Measurements from ENCODE around the gene UBE2Q2.
"Not testable (repeated sequence)": the region's sequence is repeated elsewhere in the genome, so short reads cannot be mapped to it uniquely, and the experiment has no call there.

UBE2Q2 gene

GRCh38 chr15:75867449-75867848, 24.2 kb downstream of the UBE2Q2 start:
- no peak for DNase-seq

- no peak for DNase-seq
Observed at GRCh38 chr15:75868019-75868418, 24.8 kb downstream of the UBE2Q2 start.

- no peak for DNase-seq
Observed at GRCh38 chr15:75869446-75869845, 26.2 kb downstream of the UBE2Q2 start.

DNA sequence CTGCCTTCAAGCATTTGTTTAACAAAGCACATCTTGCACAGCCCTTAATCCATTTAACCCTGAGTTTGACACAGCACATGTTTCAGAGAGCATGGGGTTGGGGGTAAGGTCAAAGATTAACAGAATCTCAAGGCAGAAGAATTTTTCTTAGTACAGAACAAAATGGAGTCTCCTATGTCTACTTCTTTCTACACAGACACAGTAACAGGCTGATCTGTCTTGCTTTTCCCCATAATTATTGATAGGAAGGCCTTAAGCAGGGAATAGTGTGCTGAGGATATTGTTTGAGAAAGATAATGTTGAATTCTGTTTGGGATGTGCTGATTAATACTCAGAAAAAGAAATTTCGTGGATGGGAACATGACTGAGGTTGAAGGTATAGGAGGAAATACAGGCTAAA, 28.3 kb downstream of the UBE2Q2 start:
- DNase-seq, result not testable (repeated sequence)

- no peak for DNase-seq
Observed at GRCh38 chr15:75872403-75872990, 29.2 kb downstream of the UBE2Q2 start.

- no peak for DNase-seq
Observed at GRCh38 chr15:75884041-75884440, 40.8 kb downstream of the UBE2Q2 start.

DNA sequence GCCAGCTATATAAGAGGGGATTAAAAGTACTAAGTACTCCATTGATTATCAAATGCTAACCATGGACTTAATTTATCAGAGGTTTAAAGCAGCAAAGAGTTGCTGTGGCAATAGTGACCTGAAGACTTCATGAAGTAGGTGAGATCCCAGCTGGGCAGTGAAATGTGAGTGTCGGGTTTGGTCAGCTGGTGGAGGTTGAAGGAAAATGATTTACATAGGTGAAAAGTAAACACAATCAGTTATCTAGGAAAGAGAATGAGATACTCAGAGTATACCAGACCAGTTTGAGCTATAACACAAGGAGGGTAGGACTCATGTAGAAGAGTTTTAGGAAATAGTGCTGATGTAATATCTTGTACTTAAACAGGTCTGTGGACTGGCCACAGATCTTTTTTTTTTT, 43.9 kb downstream of the UBE2Q2 start:
- peak; percentile 10 to 15 for DNase-seq

- no peak for DNase-seq
Observed at GRCh38 chr15:75891895-75892294, 48.6 kb downstream of the UBE2Q2 start.

DNA sequence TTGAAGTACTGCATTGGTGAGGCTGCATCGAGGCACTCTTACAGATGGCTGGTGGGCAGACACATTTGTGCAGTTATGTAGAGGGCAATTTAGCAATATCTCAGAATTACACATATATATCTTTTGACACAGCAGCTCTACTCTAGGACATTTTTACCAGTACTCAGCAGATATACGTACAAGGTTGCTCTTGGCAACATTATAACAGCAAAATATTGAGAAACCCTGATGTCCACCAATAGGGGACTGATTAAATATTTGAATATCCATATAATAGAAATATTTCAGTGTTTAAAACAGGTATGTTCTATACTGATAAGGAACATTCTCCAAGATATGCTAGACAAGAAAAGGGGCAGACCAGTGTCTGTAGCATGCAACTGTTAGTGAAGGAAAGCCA, 52.5 kb downstream of the UBE2Q2 start:
- no peak for DNase-seq

GRCh38 chr15:75900577-75900976, 57.3 kb downstream of the UBE2Q2 start:
- no peak for DNase-seq

DNA sequence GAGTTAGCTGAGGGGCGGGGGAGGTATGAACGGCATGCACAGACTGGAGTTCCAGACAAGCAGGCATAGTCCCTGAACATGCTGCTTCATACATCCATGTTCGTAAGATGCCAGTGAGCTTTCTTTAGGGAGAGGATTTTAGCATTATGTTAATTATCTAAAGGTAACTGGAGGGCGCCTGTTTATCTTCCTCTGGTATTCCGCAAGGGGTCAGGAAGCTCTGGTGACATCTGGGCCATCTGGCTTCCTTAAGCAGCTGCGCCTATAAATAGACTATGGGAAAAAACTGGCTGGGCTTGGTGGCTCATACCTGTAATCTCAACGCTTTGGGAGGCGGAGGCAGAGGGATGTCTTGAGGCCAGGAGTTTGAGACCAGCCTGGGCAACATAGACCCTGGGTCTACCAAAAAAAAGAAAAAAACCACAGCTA, 58.9 kb downstream of the UBE2Q2 start:
- DNase-seq, result peak; percentile 60 to 66

DNA sequence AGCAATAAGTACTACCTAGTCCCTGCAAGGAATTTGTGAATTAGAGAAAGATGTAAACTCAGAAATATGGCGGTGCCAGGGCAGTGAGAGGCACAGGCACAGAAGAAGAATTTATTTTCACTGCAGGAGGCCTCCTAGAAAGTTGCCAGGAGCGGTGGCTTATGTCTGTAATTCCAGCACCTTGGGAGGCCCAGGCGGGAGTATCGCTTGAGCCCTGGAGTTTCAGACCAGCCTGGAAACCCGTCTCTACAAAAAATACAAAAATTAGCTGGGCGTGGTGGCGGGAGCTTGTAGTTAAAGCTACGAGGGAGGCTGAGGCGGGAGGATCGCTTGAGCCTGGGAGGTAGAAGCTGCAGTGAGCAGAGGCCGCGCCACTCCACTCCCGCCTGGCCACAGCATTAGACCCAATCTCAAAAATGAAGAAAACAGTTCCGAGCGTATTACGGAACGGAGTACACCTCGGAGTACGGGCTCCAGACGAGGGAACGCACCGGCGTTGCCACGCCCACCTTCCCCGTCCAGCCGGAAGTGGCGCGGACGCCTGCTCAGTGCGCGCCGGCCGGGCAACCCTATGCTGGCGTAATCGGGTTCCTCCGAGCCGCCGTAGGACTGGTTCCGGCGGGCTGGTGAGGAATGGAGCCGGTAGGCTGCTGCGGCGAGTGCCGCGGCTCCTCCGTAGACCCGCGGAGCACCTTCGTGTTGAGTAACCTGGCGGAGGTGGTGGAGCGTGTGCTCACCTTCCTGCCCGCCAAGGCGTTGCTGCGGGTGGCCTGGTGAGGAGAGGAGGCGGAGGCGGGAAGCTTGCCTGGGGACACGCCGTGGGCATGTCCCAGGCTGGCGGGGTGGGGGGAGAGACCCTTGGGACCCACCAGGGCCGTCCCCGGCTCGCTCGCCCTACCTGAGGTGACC, 60.3 kb downstream of the UBE2Q2 start, which contains the start of gene FBXO22:
Gene FBXO22 (plus strand): TSS at position 548 of the 909 bp plus-strand sequence. CDS start 86 bp downstream, at position 634.
- peak; percentile 84 to 86 for DNase-seq

DNA sequence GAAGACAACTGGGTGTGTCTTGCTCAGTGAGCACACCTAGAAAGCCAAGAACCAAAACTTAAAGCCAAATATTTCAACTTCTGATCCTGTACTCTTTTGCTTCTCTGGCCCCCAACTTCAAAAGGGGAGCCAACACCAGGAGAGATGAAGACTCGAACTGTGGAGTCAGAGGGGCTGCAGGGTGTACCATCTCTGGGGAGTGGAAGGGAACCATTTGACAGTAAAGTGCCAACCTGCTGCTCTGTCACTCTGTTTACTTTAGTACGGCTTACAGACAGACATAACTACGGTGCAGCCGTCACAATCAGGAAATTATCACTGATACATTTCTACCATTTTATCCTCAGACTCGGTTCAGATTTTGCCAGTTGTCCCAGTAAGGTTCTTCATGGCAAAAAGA, 62.0 kb downstream of the UBE2Q2 start:
- DNase-seq, result no peak

DNA sequence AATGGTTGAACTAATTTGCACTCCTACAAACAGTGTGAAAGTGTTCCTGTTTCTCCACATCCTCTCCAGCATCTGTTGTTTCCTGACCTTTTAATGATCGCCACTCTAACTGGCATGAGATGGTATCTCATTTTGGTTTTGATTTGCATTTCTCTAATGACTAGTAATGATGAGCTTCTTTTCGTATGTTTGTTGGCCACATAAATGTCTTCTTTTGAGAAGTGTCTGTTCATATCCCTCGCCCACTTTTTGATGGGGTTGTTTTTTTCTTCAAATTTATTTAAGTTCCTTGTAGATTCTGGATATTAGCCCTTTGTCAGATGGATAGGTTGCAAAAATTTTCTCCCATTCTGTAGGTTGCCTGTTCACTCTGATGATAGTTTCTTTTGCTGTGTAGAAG, 67.1 kb downstream of the UBE2Q2 start:
- DNase-seq, result not testable (repeated sequence)

- DNase-seq, result no peak
Observed at GRCh38 chr15:75916978-75917377, 73.7 kb downstream of the UBE2Q2 start.

DNA sequence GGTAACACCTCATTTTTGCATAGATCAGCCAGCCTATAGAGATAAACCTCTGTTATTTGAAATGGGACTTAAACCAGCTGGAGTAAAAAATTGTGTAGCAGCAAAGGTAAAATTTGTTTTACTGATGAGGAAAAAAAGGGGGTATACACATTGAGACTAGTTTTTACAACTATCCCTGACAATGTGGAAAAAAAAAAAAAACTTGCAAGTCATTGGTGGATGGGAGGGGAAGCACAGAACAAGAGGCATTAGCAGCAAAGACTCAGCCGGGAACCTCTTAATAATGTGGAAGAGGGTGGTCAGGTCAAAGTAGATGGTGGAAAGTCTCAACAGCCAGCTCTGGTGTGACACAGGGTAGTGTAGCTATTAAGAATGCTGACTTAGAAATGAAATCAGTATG, 74.9 kb downstream of the UBE2Q2 start:
- DNase-seq, result no peak

- DNase-seq, result no peak
Observed at GRCh38 chr15:75920079-75920478, 76.8 kb downstream of the UBE2Q2 start.

DNA sequence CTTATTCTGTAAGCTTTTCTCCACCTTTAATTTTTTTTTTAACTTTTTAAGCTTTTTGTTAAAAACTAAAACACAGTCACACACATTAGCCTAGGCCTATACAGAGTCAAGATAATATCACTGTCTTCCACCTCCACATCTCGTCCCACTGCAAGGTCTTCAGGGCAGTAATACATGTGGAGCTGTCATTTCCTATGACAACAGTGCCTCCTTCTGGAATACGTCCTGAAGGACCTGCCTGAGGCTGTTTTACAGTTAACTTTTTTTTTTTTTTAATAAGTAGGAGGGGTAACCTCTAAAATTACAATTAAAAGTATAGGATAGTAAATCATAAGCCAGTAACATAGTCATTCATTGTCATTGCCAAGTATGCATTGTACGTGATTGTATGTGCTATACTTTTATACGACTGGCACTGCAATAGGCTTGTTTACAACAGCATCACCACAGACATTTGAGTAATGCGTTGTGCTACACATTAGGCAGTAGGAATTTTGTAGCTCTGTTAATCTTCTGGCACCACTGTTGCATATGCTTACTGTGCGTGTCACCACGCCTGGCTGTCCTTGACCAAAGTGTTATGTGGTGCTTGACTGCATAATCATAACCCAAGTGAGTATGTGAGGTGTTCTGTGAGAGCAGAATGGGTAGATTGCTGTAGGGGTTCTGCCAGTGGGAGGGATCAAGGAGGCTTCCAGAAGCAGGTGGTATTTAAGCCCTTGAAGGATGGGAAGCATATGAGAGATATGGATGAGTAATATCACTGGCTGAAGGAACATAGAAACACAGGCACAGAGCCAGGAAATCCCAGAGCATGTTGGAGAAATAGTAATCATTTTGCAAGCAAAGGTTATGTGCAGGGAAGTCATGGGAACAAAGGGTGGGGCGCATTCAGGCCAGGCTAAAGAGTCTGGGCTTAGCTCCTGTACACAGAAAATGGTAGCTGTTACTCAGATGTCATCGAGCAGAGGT, 78.8 kb downstream of the UBE2Q2 start:
- peak; percentile 36 to 38 for DNase-seq

DNA sequence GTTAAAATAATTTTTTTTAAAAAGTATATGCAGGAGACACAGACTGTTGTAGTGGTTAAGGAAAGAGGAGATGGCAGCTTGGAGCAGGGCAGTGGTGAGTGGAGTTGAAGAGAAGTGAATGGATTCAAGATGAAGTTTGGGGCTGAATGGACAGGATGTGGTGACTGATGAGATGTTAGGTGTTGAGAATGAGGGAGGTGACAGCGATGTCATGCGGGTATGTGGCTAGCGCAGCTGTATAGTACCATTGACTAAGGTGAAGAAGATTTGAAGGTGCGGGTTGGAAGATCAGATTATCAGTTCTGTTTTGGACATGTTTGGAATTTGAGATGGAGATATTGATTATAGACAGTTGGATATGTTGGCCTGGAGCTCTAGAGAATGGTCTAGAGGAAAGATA, 80.5 kb downstream of the UBE2Q2 start:
- DNase-seq, result no peak

DNA sequence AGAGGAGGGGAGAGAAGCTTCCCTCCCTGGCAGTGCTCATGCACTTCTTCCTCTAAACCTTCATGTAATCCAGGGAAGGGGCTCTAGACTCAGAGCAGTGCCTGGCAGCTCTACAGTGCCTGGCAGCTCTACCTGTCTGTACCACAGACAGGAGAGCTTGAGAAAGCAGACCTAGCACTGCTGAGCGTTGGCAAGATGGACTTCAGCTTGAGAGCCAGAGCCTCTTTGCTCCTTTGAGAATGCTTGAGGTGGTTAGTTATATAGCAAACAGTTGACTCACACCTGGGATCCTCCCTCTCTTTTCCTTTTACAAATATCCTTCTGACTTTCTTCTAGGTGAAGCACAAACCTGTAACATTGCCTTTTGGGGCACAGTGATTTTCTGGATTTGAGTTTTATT, 81.3 kb downstream of the UBE2Q2 start:
- no peak for DNase-seq

DNA sequence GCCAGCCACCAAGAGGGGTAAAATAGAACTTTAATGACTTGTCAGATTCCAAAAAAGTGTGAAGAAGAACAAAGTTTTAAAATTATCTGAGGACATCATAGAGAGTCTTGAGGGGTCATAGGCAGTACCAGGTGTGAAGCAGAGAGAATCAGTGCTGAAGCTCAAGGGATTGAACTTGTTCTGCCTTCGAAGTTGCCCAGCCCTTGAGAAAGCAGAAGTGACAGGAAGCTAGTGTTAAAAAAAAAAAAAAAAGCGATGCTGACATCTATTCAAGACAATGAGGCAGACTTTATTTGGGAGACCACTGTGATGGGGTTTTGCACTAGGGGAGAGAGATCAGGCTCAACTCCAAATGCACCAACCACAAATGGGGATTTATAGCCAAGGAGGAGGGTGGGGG, 82.2 kb downstream of the UBE2Q2 start:
- no peak for DNase-seq

DNA sequence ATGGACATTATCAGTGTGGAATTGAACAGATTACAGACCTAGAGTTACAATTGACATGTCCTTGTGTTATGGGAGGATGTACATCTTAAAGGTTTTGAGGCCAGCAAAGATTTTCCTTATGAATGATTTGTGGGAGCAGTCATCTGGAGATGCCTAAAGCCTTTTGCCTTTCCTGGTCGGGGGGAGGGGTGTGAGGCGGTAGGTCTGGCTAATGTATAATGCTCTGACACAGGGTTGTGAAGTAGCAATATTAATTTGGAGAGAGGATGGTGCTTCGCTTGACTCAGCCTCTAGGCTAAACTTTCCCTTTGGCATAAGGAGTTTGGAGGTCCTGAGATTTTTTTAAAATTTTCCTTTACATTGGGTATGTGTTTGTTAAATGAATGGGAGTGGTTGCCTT, 83.7 kb downstream of the UBE2Q2 start:
- no peak for DNase-seq

GRCh38 chr15:75927601-75928000, 84.4 kb downstream of the UBE2Q2 start:
- DNase-seq, result no peak

Measured in SHP77 (cell line).